Measurements from ENCODE around the gene USHBP1.

Gene USHBP1

DNA sequence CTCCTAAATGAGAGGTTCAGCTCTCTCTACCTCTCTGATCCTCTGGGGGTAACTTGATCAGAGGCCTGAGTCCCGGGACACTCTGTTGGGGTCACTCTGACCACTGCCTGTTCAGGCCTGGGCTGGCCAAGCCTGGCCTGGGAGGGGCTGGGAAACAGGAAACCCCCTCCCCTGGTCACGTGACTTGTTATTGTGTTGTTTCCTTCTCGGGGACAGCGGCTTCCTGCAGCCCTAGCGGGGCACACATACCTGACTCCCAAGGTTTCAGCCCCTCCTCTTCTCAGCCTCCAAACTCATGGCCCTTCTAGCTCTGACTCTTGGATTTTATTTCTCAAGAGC, at the start of gene USHBP1:
Gene USHBP1, minus strand, starts transcription at position 105 of the 339 bp plus-strand sequence. CDS start 446 bp downstream, outside the sequence.
- no peak for DNase-seq (ENCODE audit: low read depth in 1 of 2, low spot score in 1 of 2)

DNA sequence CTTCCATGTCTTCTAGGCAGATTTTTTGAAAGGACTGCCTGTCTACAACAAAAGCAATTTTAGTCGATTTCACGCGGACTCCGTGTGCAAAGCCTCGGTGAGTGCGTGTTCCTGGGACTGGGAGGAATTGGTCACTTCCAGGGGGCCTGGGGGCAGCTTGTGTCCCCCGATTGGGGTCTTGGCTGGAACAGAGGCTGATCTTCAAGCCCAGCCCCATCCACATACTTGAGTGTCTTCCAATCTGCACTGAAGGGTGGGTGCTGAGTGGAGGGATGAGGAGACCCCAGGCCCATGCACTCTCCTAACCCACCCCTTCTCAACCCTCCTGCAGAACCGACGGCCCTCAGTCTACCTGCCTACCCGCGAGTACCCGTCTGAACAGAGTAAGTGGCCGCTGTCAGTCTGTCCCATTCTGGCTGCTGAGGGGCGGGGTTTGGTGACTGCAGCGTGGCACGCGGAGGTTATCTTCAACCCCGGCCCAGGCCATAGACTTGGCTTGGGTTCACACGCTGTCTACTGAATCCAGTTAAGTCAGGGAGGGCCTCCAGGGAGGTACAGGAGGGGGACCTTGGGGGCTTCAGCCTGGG, 49.6 kb upstream of the USHBP1 start:
- no peak for DNase-seq (ENCODE audit: low read depth in 1 of 2, low spot score in 1 of 2)

GRCh38 chr19:17312189-17313113, 47.9 kb upstream of the USHBP1 start:
- no peak for DNase-seq (ENCODE audit: low read depth in 1 of 2, low spot score in 1 of 2)

GRCh38 chr19:17311455-17312188, 47.1 kb upstream of the USHBP1 start:
- no peak for DNase-seq (ENCODE audit: low read depth in 1 of 2, low spot score in 1 of 2)

GRCh38 chr19:17309965-17310461, 45.5 kb upstream of the USHBP1 start:
- DNase-seq (ENCODE audit: low read depth in 1 of 2, low spot score in 1 of 2): no peak

- DNase-seq (ENCODE audit: low read depth in 1 of 2, low spot score in 1 of 2): peak; percentile 96 to 99
Measured at GRCh38 chr19:17309198-17309964, 44.8 kb upstream of the USHBP1 start, which contains the start of gene DDA1. DDA1 (plus strand) TSS chr19:17309563; CDS start chr19:17309655, 92 bp downstream.

DNA sequence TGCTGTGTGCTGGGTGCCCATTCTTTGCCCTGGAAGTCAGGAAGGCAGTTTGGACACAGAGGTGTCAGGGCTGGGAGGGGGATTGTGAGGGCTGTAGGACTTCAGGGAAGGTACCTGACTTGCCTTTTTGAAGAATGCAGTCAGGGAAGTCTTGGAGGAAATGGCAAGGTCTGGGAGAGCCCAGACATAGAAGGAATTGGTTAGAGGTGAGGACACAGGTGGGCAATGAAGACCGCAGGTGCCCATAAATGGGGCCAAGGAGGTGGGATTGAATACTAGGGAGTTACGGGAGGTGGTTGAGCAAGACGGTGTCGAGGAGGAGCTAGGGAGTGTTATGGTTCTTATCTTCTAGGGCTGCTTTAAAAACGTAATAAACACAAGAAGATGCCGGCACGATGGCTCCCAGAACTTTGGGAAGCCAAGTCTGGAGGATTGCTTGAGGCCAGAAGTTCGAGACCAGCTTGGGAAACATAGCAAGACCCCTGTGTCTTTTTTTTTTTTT, 43.4 kb upstream of the USHBP1 start:
- no peak for DNase-seq (ENCODE audit: low read depth in 1 of 2, low spot score in 1 of 2)

GRCh38 chr19:17306285-17306714, 41.8 kb upstream of the USHBP1 start:
- no peak for DNase-seq (ENCODE audit: low read depth in 1 of 2, low spot score in 1 of 2)

- peak; percentile 87 to 89 for DNase-seq (ENCODE audit: low read depth in 1 of 2, low spot score in 1 of 2)
Measured at GRCh38 chr19:17305517-17306284, 41.2 kb upstream of the USHBP1 start, which contains the start of gene MRPL34. MRPL34 (plus strand) TSS chr19:17305872; CDS start chr19:17305893, 21 bp downstream.

- no peak for DNase-seq (ENCODE audit: low read depth in 1 of 2, low spot score in 1 of 2)
Measured at GRCh38 chr19:17305216-17305516, 40.6 kb upstream of the USHBP1 start.

DNA sequence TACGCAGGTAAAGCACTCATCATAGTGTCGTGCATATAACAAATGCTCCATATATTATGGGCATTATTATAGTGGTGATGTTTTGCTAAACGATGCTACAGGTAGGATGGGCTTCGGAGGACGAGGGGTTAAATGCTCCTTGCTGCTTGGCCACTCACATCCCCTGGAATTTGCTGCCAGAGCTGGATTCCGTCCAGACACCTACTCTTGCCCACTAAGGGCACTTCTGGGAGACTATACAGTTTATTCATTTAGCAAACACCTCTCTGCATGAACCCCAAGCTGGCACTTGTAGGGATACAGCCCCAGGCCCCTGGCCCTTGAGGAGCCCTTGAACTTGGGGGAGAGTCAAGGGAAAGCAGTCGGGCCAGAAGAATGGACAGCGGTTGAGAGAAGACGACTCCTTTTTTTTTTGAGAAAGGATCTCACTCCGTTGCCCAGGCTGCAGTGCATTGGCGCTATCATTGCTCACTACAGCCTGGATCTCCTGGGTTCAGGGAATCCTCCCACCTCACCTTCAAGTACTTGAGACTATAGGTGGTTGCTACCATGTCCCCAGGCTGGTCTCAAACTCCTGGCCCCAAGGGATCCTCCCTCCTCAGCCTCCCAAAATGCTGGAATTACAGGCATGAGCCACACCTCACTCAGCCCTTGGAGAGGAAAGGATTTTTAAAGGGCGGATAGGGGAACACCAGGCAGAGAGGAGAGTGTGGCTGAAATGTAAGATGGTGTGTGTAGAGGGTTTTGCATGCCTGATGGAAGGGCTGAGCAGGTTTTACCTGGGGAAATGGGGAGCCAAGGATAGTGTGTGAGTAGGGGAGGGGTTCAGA, 40.1 kb upstream of the USHBP1 start:
- no peak for DNase-seq (ENCODE audit: low read depth in 1 of 2, low spot score in 1 of 2)

- no peak for DNase-seq (ENCODE audit: low read depth in 1 of 2, low spot score in 1 of 2)
Measured at GRCh38 chr19:17303940-17304267, 39.4 kb upstream of the USHBP1 start.

DNA sequence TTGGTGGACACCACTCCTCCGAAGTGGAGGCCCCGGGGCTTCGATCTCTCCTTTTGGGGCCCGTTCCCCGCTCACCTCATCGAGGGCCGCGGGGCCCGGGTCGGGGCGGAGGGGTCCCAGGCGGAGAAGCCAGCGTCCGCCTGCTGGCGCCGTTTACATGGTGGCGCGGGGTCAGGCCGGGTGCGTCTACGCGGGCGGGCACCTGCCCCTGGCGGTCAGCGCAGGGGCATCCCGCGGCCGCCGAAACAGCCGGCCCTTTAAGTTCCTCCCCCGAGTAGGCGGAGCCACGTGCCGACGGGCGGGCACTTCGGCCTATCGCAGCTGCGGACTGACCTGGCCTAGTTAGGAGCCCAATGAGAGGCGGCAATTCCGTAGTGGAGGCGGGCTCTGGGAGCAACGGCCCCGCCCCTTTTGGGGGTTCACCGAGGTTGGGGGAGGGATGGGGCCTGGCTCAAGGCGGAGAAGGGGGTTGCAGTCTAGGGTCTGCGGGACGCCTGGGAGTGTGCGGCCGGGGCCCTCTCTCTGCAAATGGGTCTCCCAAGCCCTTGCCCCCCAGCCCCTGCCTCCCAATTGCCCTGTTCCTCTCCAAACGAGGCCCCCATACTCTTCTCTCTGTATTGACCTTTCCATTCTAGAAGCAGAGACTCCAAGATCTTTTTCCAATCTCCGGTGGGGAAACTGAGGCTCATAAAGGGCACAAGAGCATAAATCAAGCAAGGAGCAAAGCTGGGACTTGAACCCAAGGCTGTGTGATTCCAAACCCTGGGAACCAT, 38.8 kb upstream of the USHBP1 start, which contains the start of gene ABHD8:
Gene ABHD8, minus strand, starts transcription at position 259 of the 773 bp plus-strand sequence. CDS start 1,809 bp downstream, outside the sequence.
- peak; percentile 80 to 89 for DNase-seq (ENCODE audit: low read depth in 1 of 2, low spot score in 1 of 2)

DNA sequence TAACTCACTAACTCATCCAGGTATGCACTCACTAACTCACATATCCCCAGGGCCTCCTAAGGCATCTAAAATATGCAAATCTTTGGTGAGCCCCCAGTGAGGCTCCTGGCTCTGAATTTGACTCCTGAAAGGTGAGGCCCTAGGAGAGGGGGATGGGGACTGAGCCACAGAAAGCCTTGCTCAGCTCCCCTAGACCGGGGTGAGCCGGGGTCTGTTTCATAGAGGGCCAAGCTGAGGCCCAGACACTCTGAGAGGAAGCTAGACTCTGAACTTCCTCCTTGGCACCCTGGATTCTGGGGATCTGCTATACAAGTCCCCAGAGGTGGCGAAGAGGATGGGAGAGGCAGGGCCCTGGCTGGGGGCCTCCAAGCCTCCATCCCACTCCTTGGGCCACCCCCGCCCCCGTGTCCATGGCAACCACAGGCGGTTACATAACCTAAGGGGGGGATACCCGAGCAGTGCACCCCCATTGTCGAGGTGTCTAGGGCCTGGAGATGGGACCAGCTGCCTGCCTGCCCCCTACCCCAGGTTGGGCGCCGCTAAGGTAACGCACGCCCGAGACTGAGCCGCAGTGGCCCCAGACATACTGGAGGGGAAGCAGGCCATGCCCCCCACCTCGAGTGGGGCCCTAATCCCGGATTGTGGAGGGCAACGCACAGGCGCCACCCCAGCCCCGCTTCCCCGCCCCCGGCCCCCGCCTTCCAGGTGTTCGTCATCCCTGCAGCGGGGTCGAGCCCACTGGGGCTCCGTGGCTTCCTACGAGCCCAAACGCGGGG, 38.0 kb upstream of the USHBP1 start:
- no peak for DNase-seq (ENCODE audit: low read depth in 1 of 2, low spot score in 1 of 2)

- no peak for DNase-seq (ENCODE audit: low read depth in 1 of 2, low spot score in 1 of 2)
Measured at GRCh38 chr19:17300992-17301619, 36.6 kb upstream of the USHBP1 start.

GRCh38 chr19:17296976-17297375, 32.4 kb upstream of the USHBP1 start:
- DNase-seq (ENCODE audit: low read depth in 1 of 2, low spot score in 1 of 2): no peak

GRCh38 chr19:17296273-17296672, 31.7 kb upstream of the USHBP1 start:
- DNase-seq (ENCODE audit: low read depth in 1 of 2, low spot score in 1 of 2): no peak
